PC-3 (cell line): ENCODE results near the gene CLDN4.
"Not testable (repeated sequence)": the region's sequence is repeated elsewhere in the genome, so short reads cannot be mapped to it uniquely, and the experiment has no call there.

Experiments used
- CTCF ChIP-seq: fragments of 300-600 bp; sonication (generic); conservative IDR thresholded peaks from 2 replicates; pipeline ENCODE4 v1.5.1; 2017; ENCODE audit warnings: antibody characterized with exemption, low read depth, mild to moderate bottlenecking, low read length
- EZH2 ChIP-seq: fragments of 300-600 bp; sonication (generic); IDR thresholded peaks from one replicate; pipeline ENCODE4 v1.6.1; 2017; ENCODE audit warnings: antibody characterized with exemption, mild to moderate bottlenecking, low read length; ENCODE audit not compliant: unreplicated experiment
- EZH2phosphoT487 ChIP-seq: fragments of 300-600 bp; sonication (generic); IDR thresholded peaks from 2 replicates; pipeline ENCODE4 v1.6.1; 2018; ENCODE audit warnings: mild to moderate bottlenecking, antibody characterized with exemption, low read length, borderline replicate concordance

DNA sequence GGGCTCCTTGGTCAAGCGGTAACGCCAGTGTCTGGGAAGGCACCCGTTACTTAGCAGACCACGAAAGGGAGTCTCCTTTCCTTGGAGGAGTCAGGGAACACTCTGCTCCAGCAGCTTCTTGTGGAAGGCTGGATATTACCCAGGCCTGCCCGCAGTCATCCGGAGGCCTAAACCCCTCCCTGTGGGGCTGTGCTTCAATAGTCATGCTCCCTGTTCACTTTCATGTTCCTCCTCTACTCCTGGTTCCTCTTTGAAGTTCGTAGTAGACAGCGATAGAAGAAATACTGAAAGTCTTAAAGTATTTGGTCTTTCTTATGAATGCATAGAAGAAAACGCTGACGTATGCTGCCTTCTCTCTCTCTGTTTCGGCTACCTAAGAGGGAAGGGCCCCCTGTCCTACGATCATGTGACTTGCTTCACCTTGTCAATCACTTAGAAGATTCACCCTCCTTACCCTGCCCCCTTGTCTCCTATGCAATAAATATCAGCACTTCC, 15.0 kb downstream of the CLDN4 start:
- not testable (repeated sequence) for TF ChIP-seq CTCF, EZH2, EZH2phosphoT487
